HUDEP-2 (cell line): Measurements from ENCODE around the gene GATA3.

Source experiments
- DNase-seq, 76 experiments: peaks; one replicate each; lab custom pipeline; 2025; ENCODE audit not compliant: unreplicated experiment in 76 of 76; lab: John Stamatoyannopoulos, UW

GATA3 gene

GRCh38 chr10:8088504-8088903 lies 34.0 kb downstream of the GATA3 start:
- no peak for DNase-seq

GRCh38 chr10:8092428-8092827 lies 37.9 kb downstream of the GATA3 start:
- no peak for DNase-seq

- no peak for DNase-seq
Measured at GRCh38 chr10:8095959-8096358, 41.5 kb downstream of the GATA3 start.

GRCh38 chr10:8096931-8097330 lies 42.4 kb downstream of the GATA3 start:
- DNase-seq, result no peak

GRCh38 chr10:8100366-8100765 lies 45.9 kb downstream of the GATA3 start:
- no peak for DNase-seq

- no peak for DNase-seq
Measured at GRCh38 chr10:8102708-8103401, 48.4 kb downstream of the GATA3 start.

GRCh38 chr10:8103543-8103942 lies 49.1 kb downstream of the GATA3 start:
- DNase-seq, result no peak

GRCh38 chr10:8104005-8104404 lies 49.5 kb downstream of the GATA3 start:
- no peak for DNase-seq

- DNase-seq, result no peak
Measured at GRCh38 chr10:8104721-8105120, 50.2 kb downstream of the GATA3 start.

- DNase-seq, result no peak
Measured at GRCh38 chr10:8105932-8106331, 51.4 kb downstream of the GATA3 start.

GRCh38 chr10:8112230-8112905 lies 57.9 kb downstream of the GATA3 start:
- DNase-seq, result no peak

- no peak for DNase-seq
Measured at GRCh38 chr10:8112942-8113442, 58.5 kb downstream of the GATA3 start.

- DNase-seq, result no peak
Measured at GRCh38 chr10:8113616-8114015, 59.1 kb downstream of the GATA3 start.

GRCh38 chr10:8114741-8115617 lies 60.5 kb downstream of the GATA3 start:
- no peak for DNase-seq

GRCh38 chr10:8115618-8115980 lies 61.1 kb downstream of the GATA3 start:
- DNase-seq, result no peak

- DNase-seq, result no peak
Measured at GRCh38 chr10:8116474-8116873, 62.0 kb downstream of the GATA3 start.

GRCh38 chr10:8116926-8117493 lies 62.5 kb downstream of the GATA3 start:
- no peak for DNase-seq

GRCh38 chr10:8121201-8121890 lies 66.9 kb downstream of the GATA3 start:
- DNase-seq, result no peak

- no peak for DNase-seq
Measured at GRCh38 chr10:8122611-8123369, 68.3 kb downstream of the GATA3 start.

GRCh38 chr10:8124436-8124835 lies 69.9 kb downstream of the GATA3 start:
- DNase-seq, result no peak
